ENCODE results near the gene HS1BP3.

The HS1BP3 gene

GRCh38 chr2:20642055-20642971 is 8.6 kb downstream of the HS1BP3 start:
- Mint-ChIP-seq H3K4me1 (no peaks in the 10 kb centered on the region), H3K27ac (peak overlapping the region in 1 of 3 experiments; percentile 27), H3K27me3 (ENCODE audit: low read depth) (peaks cover 8% of the 10 kb centered on the region)

DNA sequence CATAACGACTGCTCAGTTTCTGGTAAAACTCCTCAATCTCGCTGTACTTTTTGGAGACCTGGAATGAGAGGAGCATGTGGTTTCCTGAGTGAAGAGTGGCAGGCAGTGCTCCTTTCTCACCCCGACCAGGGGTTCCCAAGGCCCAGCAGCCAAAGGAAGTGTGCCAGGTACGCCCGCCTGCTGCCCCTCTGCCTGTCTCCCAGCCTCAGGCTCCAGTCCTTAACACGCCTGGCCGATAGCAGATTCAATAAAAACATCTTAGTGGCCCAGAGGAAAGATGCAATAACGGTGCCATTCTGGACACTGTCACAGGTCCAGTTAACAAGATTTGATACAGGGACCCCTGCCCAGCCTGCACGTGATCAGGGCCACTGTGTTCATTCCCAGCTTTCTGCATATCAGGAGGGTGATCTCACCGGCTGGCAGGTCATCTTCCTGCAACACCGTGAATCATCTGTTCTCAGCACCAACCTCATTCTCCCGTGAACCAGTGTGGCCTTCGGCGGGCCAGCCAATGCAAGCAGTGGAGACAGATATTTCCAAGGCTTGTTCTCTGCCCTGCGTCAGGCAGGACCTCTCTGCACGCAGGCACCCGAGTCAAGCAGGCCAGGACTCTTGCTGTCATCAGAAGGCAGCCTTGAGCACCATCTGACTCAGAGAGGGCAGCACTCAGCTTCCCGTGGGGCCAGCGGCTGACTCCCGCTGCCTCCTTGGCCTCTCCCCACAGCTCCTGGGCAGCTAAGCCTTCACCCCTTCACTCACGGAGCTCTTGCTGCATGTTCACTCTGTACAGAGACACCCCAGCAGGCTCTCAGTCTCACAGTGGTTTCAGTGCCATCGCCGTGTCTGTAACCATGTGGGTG is 9.5 kb downstream of the HS1BP3 start:
- Mint-ChIP-seq H3K36me3 (ENCODE audit: low read depth) (peaks cover 14% of the 10 kb centered on the region), H3K4me3 (no peak overlapping the region), H3K4me1 (no peaks in the 10 kb centered on the region), H3K27me3 (ENCODE audit: low read depth) (peaks cover 8% of the 10 kb centered on the region), H3K27ac (peak overlapping the region in 1 of 3 experiments; percentile 27), H3K9me3 (no peaks in the 10 kb centered on the region)
- TF ChIP-seq CTCF (IDR thresholded peaks at IDR 0.05; ENCODE audit: unreplicated experiment in 3 of 3) = no peak

More at GRCh38 chr2:20642055-20642971, 8.6 kb downstream of the HS1BP3 start:
- no peaks in the 10 kb centered on the region for H3K9me3 Mint-ChIP-seq
- H3K36me3 Mint-ChIP-seq (ENCODE audit: low read depth) = peaks cover 14% of the 10 kb centered on the region
- TF ChIP-seq CTCF (IDR thresholded peaks at IDR 0.05; ENCODE audit: unreplicated experiment in 3 of 3) = peak; percentile 89 to 92 (median 89)
- H3K4me3 Mint-ChIP-seq = no peak overlapping the region

DNA sequence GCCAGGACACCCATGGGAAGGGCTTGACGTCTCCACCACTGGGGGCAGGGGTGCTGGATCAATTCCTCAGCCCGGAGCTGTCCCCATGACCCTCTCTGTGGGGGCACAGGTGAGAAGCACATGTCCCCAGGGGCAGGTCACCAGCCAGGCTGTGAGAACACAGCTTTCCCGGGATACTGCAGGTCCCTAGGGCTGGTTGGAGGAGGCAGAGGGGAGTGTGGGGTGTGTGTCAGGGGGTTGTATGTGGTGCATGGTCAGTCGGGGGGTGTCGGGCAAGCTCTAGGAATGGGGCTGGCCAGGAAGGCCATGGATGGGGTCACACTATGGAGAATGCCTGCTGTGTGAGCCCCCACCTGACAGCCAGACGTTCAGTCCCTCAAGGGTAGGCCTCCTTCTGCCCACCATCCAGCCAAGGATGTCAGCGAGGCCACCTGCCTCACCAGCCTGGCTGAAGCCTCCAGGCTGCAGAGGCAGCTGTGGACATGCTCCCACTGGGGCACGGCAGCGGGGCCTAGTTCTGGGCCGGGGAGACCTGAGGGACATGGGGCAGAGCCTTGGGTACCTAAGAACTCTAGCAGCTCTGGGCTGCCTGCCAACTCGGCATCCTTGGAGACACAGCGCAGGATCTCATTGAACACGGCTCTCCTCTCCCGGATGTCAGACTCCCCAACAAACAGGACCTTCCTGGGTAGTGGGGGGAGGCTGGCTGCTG is 10.3 kb downstream of the HS1BP3 start:
- H3K27me3 Mint-ChIP-seq (ENCODE audit: low read depth) = peaks cover 8% of the 10 kb centered on the region
- H3K4me3 Mint-ChIP-seq = no peak overlapping the region
- no peak for TF ChIP-seq CTCF (IDR thresholded peaks at IDR 0.05; ENCODE audit: unreplicated experiment in 3 of 3)
- peaks cover 14% of the 10 kb centered on the region for H3K36me3 Mint-ChIP-seq (ENCODE audit: low read depth)
- H3K4me1 Mint-ChIP-seq = peaks cover 6% of the 10 kb centered on the region
- H3K27ac Mint-ChIP-seq = no peak overlapping the region
- H3K9me3 Mint-ChIP-seq = no peaks in the 10 kb centered on the region

- TF ChIP-seq CTCF (IDR thresholded peaks at IDR 0.05; ENCODE audit: unreplicated experiment in 3 of 3) = no peak
- Mint-ChIP-seq H3K36me3 (ENCODE audit: low read depth) (peaks cover 4% of the 10 kb centered on the region), H3K27ac (no peak overlapping the region), H3K4me1 (peaks cover 22% of the 10 kb centered on the region), H3K4me3 (no peak overlapping the region), H3K9me3 (no peaks in the 10 kb centered on the region), H3K27me3 (ENCODE audit: low read depth) (peaks cover 5% of the 10 kb centered on the region)
Measured at GRCh38 chr2:20638646-20639430, 12.1 kb downstream of the HS1BP3 start.

DNA sequence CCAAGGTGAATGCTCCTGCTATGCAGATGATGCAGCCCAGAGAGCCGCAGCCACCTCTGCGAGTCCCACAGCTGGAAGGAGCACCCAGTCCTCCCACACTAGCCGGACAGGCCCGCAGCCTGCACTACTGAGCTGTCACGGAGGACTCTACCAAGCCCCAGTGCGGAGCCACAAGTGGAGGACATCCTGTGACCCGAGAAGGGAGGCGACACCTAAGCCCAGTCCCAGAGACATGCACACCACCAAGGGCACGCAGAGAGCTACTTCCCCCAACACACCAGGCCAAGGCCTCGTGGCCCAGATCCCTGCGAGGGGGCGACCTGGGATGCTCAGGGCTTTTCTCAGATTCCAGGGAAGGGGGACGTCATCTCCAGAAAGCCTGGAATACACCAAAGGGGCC is 12.9 kb downstream of the HS1BP3 start:
- H3K4me3 Mint-ChIP-seq = no peak overlapping the region
- H3K27ac Mint-ChIP-seq = no peak overlapping the region
- H3K4me1 Mint-ChIP-seq = peaks cover 23% of the 10 kb centered on the region
- H3K36me3 Mint-ChIP-seq (ENCODE audit: low read depth) = peaks cover 4% of the 10 kb centered on the region
- H3K27me3 Mint-ChIP-seq (ENCODE audit: low read depth) = peaks cover 5% of the 10 kb centered on the region
- no peaks in the 10 kb centered on the region for H3K9me3 Mint-ChIP-seq
- TF ChIP-seq CTCF (IDR thresholded peaks at IDR 0.05; ENCODE audit: unreplicated experiment in 3 of 3) = no peak

Data from nephron (organoid).